Measurements from ENCODE around the gene PAEP.

Gene PAEP

GRCh38 chr9:135592625-135593024 is 31.1 kb downstream of the PAEP start:
- Histone ChIP-seq H3K9me3 (ENCODE audit: control insufficient read depth, low read depth, low read length) (no peaks in the 10 kb centered on the region), H3K36me3 (ENCODE audit: control insufficient read depth, low read depth, low read length) (no peaks in the 10 kb centered on the region), H3K4me1 (ENCODE audit: control insufficient read depth, low read depth, low read length) (no peaks in the 10 kb centered on the region), H3K9ac (ENCODE audit: low read length) (no peak overlapping the region), H3K27me3 (ENCODE audit: control insufficient read depth, insufficient read depth, low read length) (no peaks in the 10 kb centered on the region), H3K4me3 (ENCODE audit: low read length) (no peak overlapping the region), H3K27ac (ENCODE audit: low read length) (no peak overlapping the region)

DNA sequence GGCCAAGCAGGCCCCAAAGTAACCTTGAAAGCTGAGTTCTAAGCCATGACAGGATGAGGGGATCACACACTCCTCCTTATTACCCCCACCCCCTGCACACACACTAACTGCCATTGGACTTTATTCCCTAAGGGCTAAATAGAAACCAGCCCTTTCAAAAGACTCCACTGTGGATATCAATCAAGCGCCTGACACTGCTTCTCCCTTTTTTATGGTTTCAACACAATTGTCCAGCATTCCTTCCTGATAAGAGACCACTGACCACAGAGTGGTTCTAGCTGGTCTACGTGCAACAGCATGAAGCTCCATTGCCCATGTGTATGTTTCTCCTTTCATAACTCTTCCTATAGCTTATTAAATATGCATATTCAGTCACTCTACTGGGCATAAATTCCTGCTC is 34.7 kb downstream of the PAEP start:
- Histone ChIP-seq H3K9me3 (ENCODE audit: control insufficient read depth, low read depth, low read length) (no peaks in the 10 kb centered on the region), H3K4me1 (ENCODE audit: control insufficient read depth, low read depth, low read length) (no peaks in the 10 kb centered on the region), H3K4me3 (ENCODE audit: low read length) (no peak overlapping the region), H3K9ac (ENCODE audit: low read length) (no peak overlapping the region), H3K36me3 (ENCODE audit: control insufficient read depth, low read depth, low read length) (no peaks in the 10 kb centered on the region), H3K27me3 (ENCODE audit: control insufficient read depth, insufficient read depth, low read length) (no peaks in the 10 kb centered on the region), H3K27ac (ENCODE audit: low read length) (no peak overlapping the region)

DNA sequence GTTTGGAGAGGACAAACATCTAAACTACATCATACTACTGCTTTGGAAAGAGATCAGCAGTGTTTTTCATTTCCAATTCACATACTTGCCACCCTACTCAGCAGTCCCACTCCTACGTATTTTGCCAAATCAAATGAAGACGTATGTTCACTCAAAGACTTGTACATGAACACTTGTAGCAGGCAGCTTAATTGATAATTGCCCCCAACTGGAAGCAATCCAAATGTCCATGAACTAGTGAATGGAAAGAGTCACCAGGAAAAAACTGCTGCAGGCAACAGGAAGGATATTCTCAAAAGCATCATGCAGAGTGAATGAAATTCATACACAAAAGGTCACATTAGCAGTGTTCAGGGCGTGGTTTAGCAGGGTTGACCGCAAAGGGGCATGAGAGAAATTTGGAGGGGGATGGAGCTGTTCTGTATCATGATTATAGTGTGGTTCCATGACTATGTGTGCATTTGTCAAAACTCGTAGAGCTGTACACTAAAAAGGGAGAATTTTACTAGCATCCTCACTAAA is 38.8 kb downstream of the PAEP start:
- Histone ChIP-seq H3K4me1 (ENCODE audit: control insufficient read depth, low read depth, low read length) (no peaks in the 10 kb centered on the region), H3K36me3 (ENCODE audit: control insufficient read depth, low read depth, low read length) (no peaks in the 10 kb centered on the region), H3K27me3 (ENCODE audit: control insufficient read depth, insufficient read depth, low read length) (no peaks in the 10 kb centered on the region), H3K9ac (ENCODE audit: low read length) (no peak overlapping the region), H3K27ac (ENCODE audit: low read length) (no peak overlapping the region), H3K9me3 (ENCODE audit: control insufficient read depth, low read depth, low read length) (no peaks in the 10 kb centered on the region), H3K4me3 (ENCODE audit: low read length) (no peak overlapping the region)

DNA sequence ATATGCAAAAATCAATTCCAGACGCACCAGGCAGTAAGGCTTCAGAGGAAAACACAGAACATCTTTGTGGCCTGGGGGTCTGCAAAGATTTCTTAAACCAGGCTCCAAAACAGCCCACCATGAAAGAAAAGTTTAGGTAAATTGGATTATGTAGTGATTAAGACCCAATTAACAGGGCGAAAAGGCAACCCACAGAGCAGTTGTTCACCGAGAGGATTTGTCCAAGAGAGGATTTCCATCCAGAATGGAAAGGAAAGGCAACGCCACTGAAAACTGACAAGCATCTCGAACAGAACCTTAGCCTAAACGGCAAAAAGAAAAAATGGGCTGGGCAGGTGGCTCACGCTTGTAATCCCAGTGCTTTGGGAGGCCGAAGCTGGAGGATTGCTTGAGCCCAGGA is 40.4 kb downstream of the PAEP start:
- no peaks in the 10 kb centered on the region for H3K9me3 ChIP-seq (ENCODE audit: control insufficient read depth, low read depth, low read length)
- H3K27me3 ChIP-seq (ENCODE audit: control insufficient read depth, insufficient read depth, low read length) = no peaks in the 10 kb centered on the region
- no peaks in the 10 kb centered on the region for H3K4me1 ChIP-seq (ENCODE audit: control insufficient read depth, low read depth, low read length)
- H3K9ac ChIP-seq (ENCODE audit: low read length) = no peak overlapping the region
- H3K27ac ChIP-seq (ENCODE audit: low read length) = no peak overlapping the region
- H3K4me3 ChIP-seq (ENCODE audit: low read length) = no peak overlapping the region
- no peaks in the 10 kb centered on the region for H3K36me3 ChIP-seq (ENCODE audit: control insufficient read depth, low read depth, low read length)

GRCh38 chr9:135602789-135603481 is 41.4 kb downstream of the PAEP start:
- no peak overlapping the region for H3K4me3 ChIP-seq (ENCODE audit: low read length)
- H3K4me1 ChIP-seq (ENCODE audit: control insufficient read depth, low read depth, low read length) = no peaks in the 10 kb centered on the region
- H3K27ac ChIP-seq (ENCODE audit: low read length) = no peak overlapping the region
- H3K27me3 ChIP-seq (ENCODE audit: control insufficient read depth, insufficient read depth, low read length) = no peaks in the 10 kb centered on the region
- no peak overlapping the region for H3K9ac ChIP-seq (ENCODE audit: low read length)
- no peaks in the 10 kb centered on the region for H3K36me3 ChIP-seq (ENCODE audit: control insufficient read depth, low read depth, low read length)
- no peaks in the 10 kb centered on the region for H3K9me3 ChIP-seq (ENCODE audit: control insufficient read depth, low read depth, low read length)

GRCh38 chr9:135604437-135605237 is 43.1 kb downstream of the PAEP start:
- no peaks in the 10 kb centered on the region for H3K9me3 ChIP-seq (ENCODE audit: control insufficient read depth, low read depth, low read length)
- no peak overlapping the region for H3K4me3 ChIP-seq (ENCODE audit: low read length)
- no peaks in the 10 kb centered on the region for H3K27me3 ChIP-seq (ENCODE audit: control insufficient read depth, insufficient read depth, low read length)
- H3K27ac ChIP-seq (ENCODE audit: low read length) = no peak overlapping the region
- H3K4me1 ChIP-seq (ENCODE audit: control insufficient read depth, low read depth, low read length) = no peaks in the 10 kb centered on the region
- H3K36me3 ChIP-seq (ENCODE audit: control insufficient read depth, low read depth, low read length) = no peaks in the 10 kb centered on the region
- H3K9ac ChIP-seq (ENCODE audit: low read length) = no peak overlapping the region

DNA sequence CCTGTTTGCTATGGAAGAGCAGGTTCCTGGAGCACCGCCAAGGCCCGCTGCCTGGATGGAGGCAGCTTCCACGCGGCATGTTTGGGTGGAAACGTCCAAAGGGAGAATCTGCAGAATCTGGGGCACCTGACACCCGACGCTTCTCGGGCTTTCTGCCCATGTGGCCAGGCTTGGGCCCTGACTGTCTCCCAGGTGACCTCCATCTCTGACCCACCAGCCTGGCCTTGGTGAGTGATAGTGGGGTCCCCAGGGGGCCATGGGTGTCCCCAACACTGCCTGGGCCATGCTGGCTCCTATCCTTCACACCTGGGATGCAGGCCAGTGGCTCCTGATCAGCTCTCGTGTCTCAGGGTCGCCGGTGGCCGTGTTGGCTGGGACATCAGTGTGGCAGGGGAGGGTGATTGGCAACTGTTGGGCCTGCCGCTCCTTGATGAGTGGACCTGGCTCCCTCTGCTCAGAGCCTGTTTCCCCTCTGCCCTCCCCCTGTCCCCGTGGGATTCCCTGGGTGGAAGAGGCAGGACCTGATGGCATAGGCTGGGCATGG is 43.8 kb downstream of the PAEP start:
- Histone ChIP-seq H3K9ac (ENCODE audit: low read length) (no peak overlapping the region), H3K36me3 (ENCODE audit: control insufficient read depth, low read depth, low read length) (no peaks in the 10 kb centered on the region), H3K9me3 (ENCODE audit: control insufficient read depth, low read depth, low read length) (no peaks in the 10 kb centered on the region), H3K27ac (ENCODE audit: low read length) (no peak overlapping the region), H3K27me3 (ENCODE audit: control insufficient read depth, insufficient read depth, low read length) (no peaks in the 10 kb centered on the region), H3K4me1 (ENCODE audit: control insufficient read depth, low read depth, low read length) (no peaks in the 10 kb centered on the region), H3K4me3 (ENCODE audit: low read length) (no peak overlapping the region)

GRCh38 chr9:135606885-135607259 is 45.3 kb downstream of the PAEP start:
- H3K9me3 ChIP-seq (ENCODE audit: control insufficient read depth, low read depth, low read length) = no peaks in the 10 kb centered on the region

GRCh38 chr9:135607401-135608293 is 46.1 kb downstream of the PAEP start:
- no peaks in the 10 kb centered on the region for H3K9me3 ChIP-seq (ENCODE audit: control insufficient read depth, low read depth, low read length)
- H3K36me3 ChIP-seq (ENCODE audit: control insufficient read depth, low read depth, low read length) = no peaks in the 10 kb centered on the region
- H3K27me3 ChIP-seq (ENCODE audit: control insufficient read depth, insufficient read depth, low read length) = no peaks in the 10 kb centered on the region
- H3K4me1 ChIP-seq (ENCODE audit: control insufficient read depth, low read depth, low read length) = no peaks in the 10 kb centered on the region
- no peak overlapping the region for H3K9ac ChIP-seq (ENCODE audit: low read length)
- H3K27ac ChIP-seq (ENCODE audit: low read length) = no peak overlapping the region
- H3K4me3 ChIP-seq (ENCODE audit: low read length) = no peak overlapping the region

More at GRCh38 chr9:135606885-135607259, 45.3 kb downstream of the PAEP start:
- Histone ChIP-seq H3K36me3 (ENCODE audit: control insufficient read depth, low read depth, low read length) (no peaks in the 10 kb centered on the region), H3K27ac (ENCODE audit: low read length) (no peak overlapping the region), H3K4me1 (ENCODE audit: control insufficient read depth, low read depth, low read length) (no peaks in the 10 kb centered on the region), H3K4me3 (ENCODE audit: low read length) (no peak overlapping the region), H3K9ac (ENCODE audit: low read length) (no peak overlapping the region), H3K27me3 (ENCODE audit: control insufficient read depth, insufficient read depth, low read length) (no peaks in the 10 kb centered on the region)

- Histone ChIP-seq H3K27ac (ENCODE audit: low read length) (no peak overlapping the region), H3K4me3 (ENCODE audit: low read length) (no peak overlapping the region), H3K9ac (ENCODE audit: low read length) (no peak overlapping the region), H3K4me1 (ENCODE audit: control insufficient read depth, low read depth, low read length) (no peaks in the 10 kb centered on the region), H3K9me3 (ENCODE audit: control insufficient read depth, low read depth, low read length) (no peaks in the 10 kb centered on the region), H3K27me3 (ENCODE audit: control insufficient read depth, insufficient read depth, low read length) (no peaks in the 10 kb centered on the region), H3K36me3 (ENCODE audit: control insufficient read depth, low read depth, low read length) (no peaks in the 10 kb centered on the region)
These were observed 46.9 kb downstream of the PAEP start for GRCh38 chr9:135608294-135608998.

DNA sequence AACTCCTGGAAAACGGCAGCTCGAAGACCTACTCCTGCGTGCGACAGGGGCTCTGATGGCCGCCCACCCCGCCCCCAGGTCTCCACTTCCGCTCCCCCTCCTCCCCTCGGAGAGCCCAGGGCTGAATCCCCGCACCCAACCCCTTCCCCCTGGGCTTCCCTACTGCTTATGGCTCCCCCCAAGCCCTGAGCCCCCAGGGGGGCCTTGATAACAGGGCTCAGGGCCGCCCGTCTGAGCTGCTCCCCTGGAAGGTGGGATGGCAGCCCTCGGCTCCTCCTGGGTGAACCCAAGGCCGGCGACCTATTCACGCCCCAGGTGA is 47.4 kb downstream of the PAEP start:
- no peaks in the 10 kb centered on the region for H3K27me3 ChIP-seq (ENCODE audit: control insufficient read depth, insufficient read depth, low read length)
- H3K4me1 ChIP-seq (ENCODE audit: control insufficient read depth, low read depth, low read length) = no peaks in the 10 kb centered on the region
- no peaks in the 10 kb centered on the region for H3K36me3 ChIP-seq (ENCODE audit: control insufficient read depth, low read depth, low read length)
- H3K9me3 ChIP-seq (ENCODE audit: control insufficient read depth, low read depth, low read length) = no peaks in the 10 kb centered on the region
- H3K4me3 ChIP-seq (ENCODE audit: low read length) = no peak overlapping the region
- H3K9ac ChIP-seq (ENCODE audit: low read length) = no peak overlapping the region
- H3K27ac ChIP-seq (ENCODE audit: low read length) = no peak overlapping the region
